ENCODE results near the gene KCTD2.
A peak's percentile ranks its signal among the peaks of the same experiment; 100 is the strongest.

GRCh38 chr17:75034236-75034908 lies 12.7 kb upstream of the KCTD2 start:
- TF ChIP-seq FOSL2 (IDR thresholded peaks at IDR 0.05) (no peak), FOSL2 (CRISPR knock-in tag; IDR thresholded peaks at IDR 0.05) (peak; percentile 28; the same call in 1 of the 2 replicates), SMC3 (IDR thresholded peaks at IDR 0.05) (no peak), RFX5 (IDR thresholded peaks at IDR 0.05) (0 out of 2 replicates have a peak, but pooled peaks have one; percentile 2), POLR2A (IDR thresholded peaks at IDR 0.05; ENCODE audit: low read length) (no peak), RCOR1 (IDR thresholded peaks at IDR 0.05; ENCODE audit: low read depth, low read length) (no peak), MAZ (IDR thresholded peaks at IDR 0.05; ENCODE audit: borderline replicate concordance, low read depth, low read length) (no peak), CEBPB (IDR thresholded peaks at IDR 0.05) (no peak; a peak in 1 of 4 replicates), CTCF (IDR thresholded peaks at IDR 0.05) (no peak), EP300 (IDR thresholded peaks at IDR 0.05) (no peak)
